Muscle layer of duodenum (tissue), 2 donors: Measurements from ENCODE around the gene PFKP.

ENCODE experiments used
- H3K27ac ChIP-seq: one replicate; pipeline ENCODE4 v1.7.0; 2013; ENCODE audit warnings: mild to moderate bottlenecking, low read length
- H3K27me3 ChIP-seq: one replicate; pipeline ENCODE4 v1.7.0; 2013; ENCODE audit warnings: low read depth, mild to moderate bottlenecking, control low read depth, low read length
- H3K36me3 ChIP-seq, 2 donors: one replicate each; pipeline ENCODE4 v1.7.0; 2013; ENCODE audit warnings: low read length in 2 of 2, control low read depth in 1 of 2, mild to moderate bottlenecking in 1 of 2; ENCODE audit not compliant: insufficient read depth in 2 of 2, control insufficient read depth in 1 of 2
- H3K4me1 ChIP-seq, 2 donors: one replicate each; pipeline ENCODE4 v1.7.0; 2013; ENCODE audit warnings: low read length in 2 of 2, mild to moderate bottlenecking in 2 of 2, control low read depth in 1 of 2, moderate library complexity in 1 of 2; ENCODE audit not compliant: insufficient read depth in 2 of 2, control insufficient read depth in 1 of 2
- H3K4me3 ChIP-seq, 2 donors: one replicate each; pipeline ENCODE4 v1.7.0; 2013; ENCODE audit warnings: low read length in 2 of 2, low read depth in 1 of 2, mild to moderate bottlenecking in 1 of 2
- H3K9me3 ChIP-seq, 2 donors: one replicate each; pipeline ENCODE4 v1.7.0; 2013; ENCODE audit warnings: low read length in 2 of 2, control low read depth in 1 of 2, mild to moderate bottlenecking in 1 of 2; ENCODE audit not compliant: control insufficient read depth in 1 of 2
- donor health status: healthy.

The PFKP gene

DNA sequence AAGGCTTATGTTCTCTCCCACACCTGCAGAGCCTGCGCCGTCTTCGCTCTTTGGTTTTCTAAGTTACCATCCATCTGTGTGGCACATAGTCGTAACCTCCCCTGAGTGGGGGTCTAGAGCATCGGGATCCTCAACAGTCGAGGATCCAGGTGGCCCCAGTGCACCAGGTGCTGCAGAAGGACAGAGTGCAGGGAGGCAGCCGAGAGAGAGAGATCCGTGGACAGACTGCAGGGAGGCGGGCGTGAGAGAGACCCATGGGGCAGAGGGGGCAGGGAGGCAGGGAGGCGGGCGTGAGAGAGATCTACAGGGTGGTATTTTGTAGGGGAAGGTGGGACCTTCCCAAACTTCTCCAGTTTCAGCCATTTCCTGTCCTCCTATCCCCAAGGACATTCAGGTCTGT is 42.3 kb downstream of the PFKP start:
- Histone ChIP-seq H3K36me3 (peaks cover 20 to 31% of the 10 kb centered on the region in 2 donors), H3K4me3 (no peak overlapping the region), H3K27me3 (no peaks in the 10 kb centered on the region), H3K4me1 (no peaks in the 10 kb centered on the region), H3K27ac (no peak overlapping the region), H3K9me3 (no peaks in the 10 kb centered on the region)

DNA sequence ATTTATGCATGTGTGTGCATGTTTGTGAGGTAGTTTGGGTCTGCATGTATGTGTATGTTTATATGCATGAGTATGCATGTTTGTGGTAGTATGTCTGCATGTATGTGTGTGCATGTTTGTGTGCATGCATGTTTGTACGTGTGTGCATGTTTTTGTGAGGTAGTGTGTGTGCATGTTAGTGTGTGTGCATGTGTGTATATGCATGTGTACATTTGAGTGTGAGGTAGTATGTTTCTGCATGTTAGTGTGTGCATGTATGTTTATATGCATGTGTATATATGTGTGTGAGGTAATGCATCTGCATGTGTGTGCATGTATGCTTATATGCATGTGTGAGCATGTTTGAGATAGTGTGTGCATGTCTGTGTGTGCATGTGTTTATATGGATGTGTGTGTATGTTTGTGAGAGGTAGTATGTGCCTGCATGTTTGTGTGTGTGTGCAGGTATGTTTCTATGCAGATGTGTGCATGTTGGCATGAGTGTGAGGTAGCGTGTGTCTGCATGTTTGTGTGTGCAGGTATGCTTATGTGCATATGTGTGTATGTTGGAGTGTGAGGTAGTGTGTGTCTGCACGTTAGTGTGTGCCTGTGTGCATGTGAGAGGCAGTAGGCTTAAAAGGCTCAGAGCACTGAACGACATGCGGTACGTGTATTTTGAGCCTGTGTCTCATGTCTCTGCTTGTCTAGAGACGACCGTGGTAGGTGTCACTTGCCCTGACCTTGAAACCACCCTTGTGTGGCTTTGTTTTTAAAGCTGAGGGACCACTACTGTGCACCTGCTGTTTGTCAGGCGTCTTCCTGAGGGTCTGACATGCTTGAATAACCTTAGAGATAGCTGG is 43.7 kb downstream of the PFKP start:
- Histone ChIP-seq H3K4me3 (no peak overlapping the region), H3K9me3 (no peaks in the 10 kb centered on the region), H3K27me3 (no peaks in the 10 kb centered on the region), H3K4me1 (no peaks in the 10 kb centered on the region), H3K27ac (no peak overlapping the region), H3K36me3 (peaks cover 16 to 36% of the 10 kb centered on the region in 2 donors)

DNA sequence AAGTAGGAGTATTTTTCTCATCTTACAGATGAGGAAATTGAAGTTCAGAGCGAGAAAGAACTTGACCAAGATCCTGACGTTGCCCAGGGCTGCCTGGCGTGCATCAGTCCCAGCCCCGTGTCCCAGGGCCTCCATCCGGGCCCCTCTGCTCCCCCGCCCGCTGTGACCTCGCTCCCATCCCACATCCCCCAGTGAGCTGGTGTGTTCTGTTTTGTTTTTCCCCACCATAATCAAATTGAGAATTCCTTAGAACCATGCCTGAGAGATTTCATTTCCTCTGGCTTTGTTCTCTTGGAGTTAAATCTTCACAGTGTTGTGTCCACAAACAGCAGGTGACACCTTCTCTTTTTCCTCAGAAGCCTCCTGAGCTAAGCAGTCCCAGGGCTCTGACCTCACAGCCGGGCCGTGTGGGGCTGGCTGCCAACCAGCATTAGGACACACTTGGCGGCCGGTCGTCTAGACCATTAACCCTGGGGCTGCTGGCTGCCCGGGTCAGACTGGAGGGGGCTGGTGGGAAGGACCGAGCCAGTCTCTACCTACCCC is 44.3 kb downstream of the PFKP start:
- no peak overlapping the region for H3K4me3 ChIP-seq
- no peaks in the 10 kb centered on the region for H3K27me3 ChIP-seq
- H3K36me3 ChIP-seq: peaks cover 21 to 42% of the 10 kb centered on the region in 2 donors
- H3K27ac ChIP-seq: no peak overlapping the region
- no peaks in the 10 kb centered on the region for H3K4me1 ChIP-seq
- no peaks in the 10 kb centered on the region for H3K9me3 ChIP-seq

DNA sequence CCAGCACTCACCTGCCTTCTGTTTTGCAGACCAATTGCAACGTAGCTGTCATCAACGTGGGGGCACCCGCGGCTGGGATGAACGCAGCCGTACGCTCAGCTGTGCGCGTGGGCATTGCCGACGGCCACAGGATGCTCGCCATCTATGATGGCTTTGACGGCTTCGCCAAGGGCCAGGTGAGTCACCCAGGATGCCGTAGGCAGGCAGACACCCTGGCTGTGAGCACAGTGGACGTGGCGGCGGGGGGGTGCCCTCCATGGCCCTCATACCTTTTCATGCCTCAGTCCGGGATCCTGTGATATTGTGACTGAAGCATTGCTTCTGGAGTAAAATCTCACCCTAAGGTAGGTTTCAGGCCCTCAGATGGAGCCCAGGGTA is 46.0 kb downstream of the PFKP start:
- no peak overlapping the region for H3K4me3 ChIP-seq
- no peak overlapping the region for H3K27ac ChIP-seq
- peaks cover 21 to 49% of the 10 kb centered on the region in 2 donors for H3K36me3 ChIP-seq

DNA sequence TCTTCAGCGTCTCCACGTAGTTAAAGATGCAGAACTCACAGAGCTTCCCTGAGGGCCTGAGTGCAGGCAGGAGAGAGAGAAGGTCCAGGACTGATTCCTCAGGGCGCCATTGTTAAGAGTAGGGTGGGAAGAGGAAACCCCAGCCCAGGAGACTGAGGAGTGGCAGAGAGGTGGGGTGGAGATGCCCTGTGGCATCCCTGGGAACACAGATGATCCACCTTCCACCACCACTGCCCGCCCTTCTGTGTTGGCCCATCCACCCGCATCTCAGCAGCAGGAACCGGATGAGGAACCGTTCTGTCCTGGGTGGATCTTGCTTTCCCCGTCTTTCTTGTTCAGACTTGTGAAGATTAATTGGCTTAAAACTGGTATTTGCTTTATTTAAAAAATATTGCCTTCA is 48.3 kb downstream of the PFKP start:
- no peaks in the 10 kb centered on the region for H3K4me1 ChIP-seq
- no peaks in the 10 kb centered on the region for H3K27me3 ChIP-seq
- H3K9me3 ChIP-seq: no peaks in the 10 kb centered on the region
- H3K27ac ChIP-seq: no peak overlapping the region
- H3K4me3 ChIP-seq: no peak overlapping the region
- H3K36me3 ChIP-seq: peaks cover 13 to 50% of the 10 kb centered on the region in 2 donors

More for the DNA sequence above, 46.0 kb downstream of the PFKP start:
- no peaks in the 10 kb centered on the region for H3K4me1 ChIP-seq
- H3K9me3 ChIP-seq: no peaks in the 10 kb centered on the region
- H3K27me3 ChIP-seq: no peaks in the 10 kb centered on the region

DNA sequence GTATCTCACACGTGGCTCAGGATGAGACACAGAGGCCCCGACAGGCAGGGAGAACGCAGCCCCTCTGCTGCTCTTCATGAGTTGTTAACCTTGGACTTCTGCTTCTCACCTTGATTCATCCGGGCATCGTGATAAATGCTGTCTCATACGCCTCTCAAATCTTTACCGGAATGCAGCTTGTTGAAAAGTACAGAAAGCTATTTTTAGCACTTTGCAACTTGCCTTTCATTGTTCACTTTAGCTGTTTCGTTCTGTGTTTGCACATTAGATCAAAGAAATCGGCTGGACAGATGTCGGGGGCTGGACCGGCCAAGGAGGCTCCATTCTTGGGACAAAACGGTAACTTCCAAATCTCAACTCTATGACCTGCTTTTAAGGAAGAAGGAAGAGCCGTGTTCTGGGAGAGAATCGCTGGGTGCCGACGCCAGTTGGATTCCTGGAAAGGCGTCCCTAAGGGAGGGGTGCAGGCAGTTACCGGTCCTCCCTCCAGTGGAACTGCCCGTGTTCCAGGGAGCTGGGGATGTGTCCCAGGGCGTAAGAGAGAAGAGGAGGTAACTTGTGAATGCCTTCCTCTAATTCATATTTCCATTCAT is 49.3 kb downstream of the PFKP start:
- H3K4me1 ChIP-seq: no peaks in the 10 kb centered on the region
- no peak overlapping the region for H3K4me3 ChIP-seq
- peaks cover 13 to 50% of the 10 kb centered on the region in 2 donors for H3K36me3 ChIP-seq
- H3K27ac ChIP-seq: no peak overlapping the region
- no peaks in the 10 kb centered on the region for H3K9me3 ChIP-seq
- H3K27me3 ChIP-seq: no peaks in the 10 kb centered on the region

DNA sequence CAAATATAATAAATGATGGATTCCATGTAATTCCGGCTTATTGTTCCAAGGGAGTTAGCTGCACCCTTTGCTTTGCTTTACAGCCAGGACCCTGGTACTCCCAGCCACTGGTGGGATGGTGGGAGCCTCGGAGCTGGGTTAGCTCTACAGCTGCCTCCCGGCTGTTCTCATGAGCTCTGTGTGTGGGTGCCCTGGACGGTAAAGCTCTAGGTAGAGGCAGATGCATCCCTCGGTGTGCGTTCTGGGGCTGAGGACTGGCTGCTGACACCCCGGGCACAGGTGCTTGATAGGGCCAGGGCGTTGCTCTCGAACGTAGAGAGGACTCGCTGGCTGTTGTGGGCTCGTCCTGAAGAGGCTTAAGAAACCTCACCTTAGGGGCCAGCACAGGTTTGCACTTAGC is 50.1 kb downstream of the PFKP start:
- Histone ChIP-seq H3K36me3 (peaks cover 10 to 54% of the 10 kb centered on the region in 2 donors), H3K9me3 (no peaks in the 10 kb centered on the region), H3K27ac (no peak overlapping the region), H3K27me3 (no peaks in the 10 kb centered on the region), H3K4me1 (no peaks in the 10 kb centered on the region), H3K4me3 (no peak overlapping the region)

DNA sequence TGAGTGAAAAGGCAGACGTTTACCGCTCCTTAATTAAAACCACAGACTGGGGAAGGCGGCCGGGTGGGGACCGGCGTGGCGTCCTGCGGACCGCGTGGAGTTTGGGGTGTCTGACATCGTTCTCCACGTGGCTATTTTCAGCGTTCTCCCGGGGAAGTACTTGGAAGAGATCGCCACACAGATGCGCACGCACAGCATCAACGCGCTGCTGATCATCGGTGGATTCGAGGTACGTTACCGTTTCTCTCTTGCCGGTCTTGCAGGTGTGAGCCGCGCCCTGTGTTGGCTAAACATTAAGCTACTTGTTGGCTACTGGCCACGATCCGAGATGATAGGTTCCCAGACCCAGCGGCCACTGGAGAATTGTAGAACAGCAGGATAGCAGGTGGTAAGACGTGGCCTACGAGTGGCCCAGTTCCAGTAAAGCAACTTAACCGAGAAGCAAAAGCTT is 51.3 kb downstream of the PFKP start:
- H3K4me3 ChIP-seq: no peak overlapping the region
- H3K9me3 ChIP-seq: no peaks in the 10 kb centered on the region
- H3K27me3 ChIP-seq: no peaks in the 10 kb centered on the region
- no peak overlapping the region for H3K27ac ChIP-seq
- peaks cover 8 to 54% of the 10 kb centered on the region in 2 donors for H3K36me3 ChIP-seq
- H3K4me1 ChIP-seq: no peaks in the 10 kb centered on the region

DNA sequence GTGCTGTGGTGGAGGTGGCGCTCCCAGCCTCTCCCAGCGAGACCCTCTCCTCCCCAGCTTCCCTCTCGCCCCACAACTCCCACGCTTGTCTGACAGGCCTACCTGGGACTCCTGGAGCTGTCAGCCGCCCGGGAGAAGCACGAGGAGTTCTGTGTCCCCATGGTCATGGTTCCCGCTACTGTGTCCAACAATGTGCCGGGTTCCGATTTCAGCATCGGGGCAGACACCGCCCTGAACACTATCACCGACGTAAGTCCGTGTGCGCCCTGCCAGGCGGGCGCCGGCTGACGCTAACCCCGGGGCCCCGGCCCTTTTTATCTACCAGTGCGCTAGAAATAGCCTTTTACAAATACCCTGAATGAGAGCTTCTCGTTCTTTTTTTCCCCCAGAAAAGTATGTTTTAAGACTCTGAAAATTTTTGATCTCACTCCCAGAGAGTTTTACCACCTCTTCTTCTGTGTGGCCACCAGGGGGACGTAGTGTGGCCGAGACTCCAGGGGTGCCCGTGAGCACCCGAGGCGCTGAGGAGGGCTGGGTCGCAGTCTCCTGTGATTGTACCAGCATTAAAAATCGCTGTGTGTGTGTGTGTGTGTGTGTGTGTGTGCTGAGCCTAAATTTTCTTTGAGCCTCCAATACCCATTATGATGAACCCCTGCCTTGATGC is 52.6 kb downstream of the PFKP start:
- H3K27ac ChIP-seq: no peak overlapping the region
- H3K9me3 ChIP-seq: no peaks in the 10 kb centered on the region
- no peaks in the 10 kb centered on the region for H3K4me1 ChIP-seq
- peaks cover 6 to 53% of the 10 kb centered on the region in 2 donors for H3K36me3 ChIP-seq
- H3K4me3 ChIP-seq: no peak overlapping the region
- H3K27me3 ChIP-seq: no peaks in the 10 kb centered on the region

DNA sequence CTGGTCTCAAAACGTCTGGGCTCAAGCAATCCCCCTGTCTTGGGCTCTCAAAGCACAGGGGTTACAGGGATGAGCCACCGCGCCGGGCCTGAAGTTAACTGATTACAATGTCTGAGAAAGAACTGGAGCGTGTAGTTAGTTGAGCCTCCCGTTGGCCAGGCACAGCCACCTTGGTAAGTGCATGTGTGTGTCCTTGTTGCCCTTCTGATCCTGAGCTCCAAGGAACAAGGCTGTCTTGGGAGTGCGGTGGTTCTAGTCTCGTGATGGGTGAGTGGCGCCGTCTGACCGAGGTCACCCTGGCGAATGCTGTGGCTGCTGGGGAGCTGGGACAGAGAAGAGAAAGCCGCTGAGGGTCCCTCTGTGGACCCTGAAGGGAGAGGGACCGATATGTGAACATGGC is 54.7 kb downstream of the PFKP start:
- Histone ChIP-seq H3K4me3 (no peak overlapping the region), H3K27ac (no peak overlapping the region), H3K36me3 (peaks cover 0 to 38% of the 10 kb centered on the region in 2 donors), H3K9me3 (no peaks in the 10 kb centered on the region), H3K27me3 (no peaks in the 10 kb centered on the region), H3K4me1 (peaks cover 0 to 7% of the 10 kb centered on the region in 2 donors)

DNA sequence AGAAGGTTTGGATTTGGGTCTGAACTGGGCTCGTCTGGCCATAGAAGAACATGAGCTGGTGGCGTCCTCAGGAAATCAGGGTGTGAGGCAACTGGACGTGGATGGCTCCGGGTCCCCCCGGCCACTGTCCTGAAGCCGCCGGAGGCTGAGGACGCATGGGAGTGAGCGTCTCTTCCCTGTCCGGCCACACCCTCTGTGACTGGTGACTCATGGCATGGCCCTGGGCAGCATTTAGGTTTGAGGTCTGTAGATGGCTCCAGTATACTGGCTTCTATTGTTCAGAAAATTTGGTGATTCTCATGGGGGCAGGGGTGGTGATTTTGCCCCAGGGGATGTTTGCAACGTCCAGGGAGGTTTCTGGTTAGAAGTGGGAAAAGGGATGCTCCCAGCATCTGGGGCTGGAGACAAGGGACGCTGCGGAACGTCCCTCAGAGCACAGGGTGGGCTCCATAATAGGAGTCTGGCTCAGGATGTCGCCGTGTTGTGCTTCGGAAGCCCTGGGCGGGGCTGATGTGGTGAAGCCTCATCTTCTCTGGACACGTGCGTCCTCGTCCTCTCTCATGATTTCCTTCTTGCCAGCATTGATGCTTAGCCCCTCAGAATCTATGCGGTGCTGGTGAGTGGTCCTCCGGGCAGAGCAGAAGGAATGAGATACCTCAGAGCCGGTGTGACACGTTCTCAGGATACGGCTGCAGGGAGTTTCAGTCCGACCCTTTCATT is 55.3 kb downstream of the PFKP start:
- no peaks in the 10 kb centered on the region for H3K9me3 ChIP-seq
- no peaks in the 10 kb centered on the region for H3K27me3 ChIP-seq
- H3K4me1 ChIP-seq: peaks cover 0 to 7% of the 10 kb centered on the region in 2 donors
- H3K36me3 ChIP-seq: peaks cover 0 to 32% of the 10 kb centered on the region in 2 donors
- H3K27ac ChIP-seq: no peak overlapping the region
- H3K4me3 ChIP-seq: no peak overlapping the region
